Stimulated activated CD8-positive, alpha-beta memory T cell treated with anti-CD3 and anti-CD28 coated beads, Interleukin-15, amount 100 ng/mL, for 48 hours (primary cell): ENCODE measurements around the gene NUB1.

Source experiments
- DNase-seq, 2 donors: peaks; one replicate each; pipeline ENCODE4 v3.0.0-alpha.2; 2020; ENCODE audit warnings: low read depth in 2 of 2

NUB1 gene

GRCh38 chr7:151389096-151389767 lies 47.6 kb downstream of the NUB1 start:
- no peak for DNase-seq

- DNase-seq = no peak
Measured at GRCh38 chr7:151389768-151390597, 48.4 kb downstream of the NUB1 start.

GRCh38 chr7:151390598-151391357 lies 49.2 kb downstream of the NUB1 start:
- DNase-seq = no peak

- DNase-seq = no peak
Measured at GRCh38 chr7:151391358-151391730, 49.7 kb downstream of the NUB1 start.

- DNase-seq = no peak
Measured at GRCh38 chr7:151392002-151392401, 50.4 kb downstream of the NUB1 start.

GRCh38 chr7:151392426-151392825 lies 50.8 kb downstream of the NUB1 start:
- DNase-seq = no peak

GRCh38 chr7:151393031-151393977 lies 51.7 kb downstream of the NUB1 start:
- DNase-seq = no peak

- no peak for DNase-seq
Measured at GRCh38 chr7:151394076-151395035, 52.7 kb downstream of the NUB1 start.

- DNase-seq = no peak
Measured at GRCh38 chr7:151395036-151395367, 53.4 kb downstream of the NUB1 start.

GRCh38 chr7:151396328-151396970 lies 54.8 kb downstream of the NUB1 start:
- no peak for DNase-seq

- DNase-seq = no peak
Measured at GRCh38 chr7:151397026-151397425, 55.4 kb downstream of the NUB1 start.

- DNase-seq = no peak
Measured at GRCh38 chr7:151398446-151399304, 57.1 kb downstream of the NUB1 start.

- DNase-seq = no peak
Measured at GRCh38 chr7:151399305-151399601, 57.6 kb downstream of the NUB1 start.

GRCh38 chr7:151399906-151400305 lies 58.3 kb downstream of the NUB1 start:
- no peak for DNase-seq

GRCh38 chr7:151400626-151401315 lies 59.2 kb downstream of the NUB1 start:
- DNase-seq = no peak

- no peak for DNase-seq
Measured at GRCh38 chr7:151402029-151402835, 60.6 kb downstream of the NUB1 start.

- no peak for DNase-seq
Measured at GRCh38 chr7:151403764-151404163, 62.2 kb downstream of the NUB1 start.
